Measurements from ENCODE around the gene PDCD7.

- TF ChIP-seq CTCF (IDR thresholded peaks at IDR 0.05) (no peak), POLR2A (IDR thresholded peaks at IDR 0.05) (no peak)
These were observed 595 bp downstream of the PDCD7 start for GRCh38 chr15:65132878-65133547.

All from testis (tissue), 2 donors.